ENCODE data around the gene SIRPA. TPM values are rescaled to one million over a fixed set of nuclear protein-coding genes. Genes with fewer than 3 reads are reported as not detected.

Gene SIRPA
- total and polyA plus RNA-seq, 8 donors, result 7.2 to 25.8 (median 9.0) TPM

Other genes starting within 250 kb of the SIRPA start
- gene SIRPG, start 237.6 kb upstream of the SIRPA start, total RNA-seq, result under 1 TPM in 4 of 6 donors, not detected in 2; 0.12 to 0.28 (median 0.25) TPM
- gene SIRPG, start 237.6 kb upstream of the SIRPA start, polyA plus RNA-seq, result under 1 TPM in 1 of 2 donors, not detected in 1; 0.12 TPM
- gene PDYN, start 98.7 kb downstream of the SIRPA start, total RNA-seq, result not detected
- gene PDYN, start 98.7 kb downstream of the SIRPA start, polyA plus RNA-seq, result not detected
- gene STK35, start 206.4 kb downstream of the SIRPA start, total RNA-seq, result 10 to 100 TPM in 1 of 6 donors, 1 to 10 TPM in 5; 5.0 to 10.7 (median 6.1) TPM
- 1 to 10 TPM; 3.5 to 4.6 TPM for gene STK35, start 206.4 kb downstream of the SIRPA start, polyA plus RNA-seq